NB4 (cell line): Measurements from ENCODE around the gene GTF2F1.

Source experiments
- CTCF ChIP-seq: IDR thresholded peaks from one replicate; pipeline ENCODE4 v1.5.1; 2012; ENCODE audit warnings: low read depth, low read length
- MYC ChIP-seq: IDR thresholded peaks from 2 replicates; pipeline ENCODE4 v1.6.1; 2011; ENCODE audit warnings: low read depth, low read length
- POLR2A ChIP-seq: IDR thresholded peaks from 2 replicates; pipeline ENCODE4 v1.6.1; 2011; ENCODE audit warnings: mild to moderate bottlenecking; ENCODE audit not compliant: insufficient read length; ENCODE audit errors: extremely low read depth

- no peak for TF ChIP-seq CTCF
- TF ChIP-seq POLR2A, result no peak
- no peak for TF ChIP-seq MYC
These were observed 19.2 kb downstream of the GTF2F1 start for GRCh38 chr19:6373813-6374108.
